Endothelial cell of umbilical vein (primary cell): ENCODE data around the gene TMEM205. TPM values are rescaled to one million over a fixed set of nuclear protein-coding genes. Genes with fewer than 3 reads are reported as not detected.

ENCODE experiments used
- BruUV-seq: library from RNA; stranded (reverse); fragments of 400-500 nt; replicated peaks from 2 replicates; lab custom pipeline; 2021; lab: Mats Ljungman, UMichigan
- CTCF ChIA-PET: fragments of 300-600, 350-600 bp; sonication (Branson Sonifier 250); formaldehyde crosslinking; loops from one replicate; lab custom pipeline; 2021; ENCODE audit warnings: antibody characterized with exemption, inconsistent platforms; lab: Charles Lee
- POLR2A ChIA-PET: fragments of 300-600, 350-600 bp; sonication (Branson Sonifier 250); formaldehyde crosslinking; loops from one replicate; lab custom pipeline; 2021; ENCODE audit warnings: antibody characterized with exemption, inconsistent platforms; lab: Charles Lee
- DNase-seq: peaks from one replicate; pipeline ENCODE4 v3.0.0-alpha.2; 2011; ENCODE audit warnings: low read depth, low spot score
- FAIRE-seq: peaks from 2 replicates; lab custom pipeline; 2011; peaks lifted over from hg19 to GRCh38; lab: Jason Lieb, UNC
- H2AFZ ChIP-seq: 2 replicates; pipeline ENCODE4 v1.6.0; 2012; ENCODE audit warnings: low read depth, low read length, control low read depth, inconsistent platforms
- H3K27ac ChIP-seq: 2 replicates; pipeline ENCODE4 v1.5.1; 2011; ENCODE audit warnings: low read depth, mild to moderate bottlenecking, control low read depth, low read length, moderate library complexity; ENCODE audit not compliant: insufficient read depth
- H3K27me3 ChIP-seq, 2 experiments: 2 replicates each; pipeline versions ENCODE4 v1.6.0 to v1.6.1; 2011; ENCODE audit warnings: low read length in 2 of 2, mixed read lengths in 1 of 2; ENCODE audit not compliant: control insufficient read depth in 2 of 2, insufficient read depth in 2 of 2
- H3K36me3 ChIP-seq, 2 experiments: 2 replicates in 1 of 2; 3 replicates in 1 of 2; pipeline ENCODE4 v1.5.1; 2011; ENCODE audit warnings: low read length in 2 of 2, mild to moderate bottlenecking in 1 of 2, moderate library complexity in 1 of 2; ENCODE audit not compliant: control insufficient read depth in 2 of 2, insufficient read depth in 2 of 2; ENCODE audit errors: extremely low read depth in 1 of 2
- H3K4me1 ChIP-seq: 3 replicates; pipeline ENCODE4 v1.5.1; 2011; ENCODE audit warnings: mild to moderate bottlenecking, low read length; ENCODE audit not compliant: control insufficient read depth, insufficient read depth; ENCODE audit errors: extremely low read depth
- H3K4me2 ChIP-seq: 2 replicates; pipeline ENCODE4 v1.6.1; 2011; ENCODE audit warnings: low read length, control low read depth, mixed read lengths; ENCODE audit not compliant: insufficient read depth
- H3K4me3 ChIP-seq, 3 experiments: fragments of 200-600 bp in 1 of 3; sonication (generic), shearing (Covaris generic) in 1 of 3; replicated peaks in 1 of 3; 2 replicates each; pipeline ENCODE4 v1.5.1; 2011 to 2016; ENCODE audit warnings: control low read depth in 3 of 3, low read length in 3 of 3, mild to moderate bottlenecking in 2 of 3, inconsistent platforms in 1 of 3, low read depth in 1 of 3, moderate library complexity in 1 of 3; ENCODE audit not compliant: insufficient read depth in 1 of 3
- H3K79me2 ChIP-seq: 2 replicates; pipeline ENCODE4 v1.6.0; 2012; ENCODE audit warnings: low read length, inconsistent platforms; ENCODE audit not compliant: control insufficient read depth, insufficient read depth
- H3K9ac ChIP-seq: replicated peaks from 2 replicates; pipeline ENCODE3; 2011; ENCODE audit warnings: low read length, control low read depth; ENCODE audit not compliant: insufficient read depth; ENCODE audit errors: extremely low read depth
- H3K9me1 ChIP-seq: replicated peaks from 3 replicates; pipeline ENCODE4 v1.6.0; 2011; ENCODE audit warnings: mild to moderate bottlenecking, low read length; ENCODE audit not compliant: control insufficient read depth, insufficient read depth; ENCODE audit errors: extremely low read depth
- H3K9me3 ChIP-seq: replicated peaks from 2 replicates; pipeline ENCODE4 v1.5.1; 2012; ENCODE audit warnings: low read length, inconsistent platforms; ENCODE audit not compliant: control insufficient read depth, insufficient read depth
- H4K20me1 ChIP-seq: replicated peaks from 2 replicates; pipeline ENCODE3; 2011; ENCODE audit warnings: mild to moderate bottlenecking, low read length; ENCODE audit not compliant: control insufficient read depth, insufficient read depth; ENCODE audit errors: extremely low read depth
- EZH2 ChIP-seq: IDR thresholded peaks from 2 replicates; pipeline ENCODE4 v1.6.1; 2012; ENCODE audit warnings: borderline replicate concordance, low read depth, mild to moderate bottlenecking, moderate library complexity, low read length, inconsistent platforms; ENCODE audit not compliant: severe bottlenecking
- FOS ChIP-seq: IDR thresholded peaks from 2 replicates; pipeline ENCODE4 v1.6.1; 2011; ENCODE audit warnings: mild to moderate bottlenecking, low read length, moderate library complexity, borderline replicate concordance; ENCODE audit not compliant: insufficient read depth
- JUN ChIP-seq: IDR thresholded peaks from 2 replicates; pipeline ENCODE4 v1.6.1; 2011; ENCODE audit warnings: borderline replicate concordance, low read depth; ENCODE audit not compliant: insufficient read length, insufficient read depth
- MYC ChIP-seq: IDR thresholded peaks from one replicate; pipeline ENCODE4 v1.6.1; 2011; ENCODE audit warnings: mild to moderate bottlenecking, low read depth, low read length
- POLR2A ChIP-seq: IDR thresholded peaks from 2 replicates; pipeline ENCODE4 v1.6.1; 2012; ENCODE audit warnings: low read depth, mild to moderate bottlenecking, control low read depth, low read length
- POLR2AphosphoS5 ChIP-seq: IDR thresholded peaks from 2 replicates; pipeline ENCODE4 v1.6.1; 2012; ENCODE audit warnings: low read depth, mild to moderate bottlenecking, control low read depth, low read length, moderate library complexity; ENCODE audit not compliant: insufficient read depth
- dilution Hi-C: fragments of 300-500 bp; cut with MboI; formaldehyde crosslinking; loops from one replicate; pipeline ENCODE4 v1.15.0; 2019; ENCODE audit warnings: low sequenced_read_pairs; ENCODE audit not compliant: extremely low pct_ligation_motif_present
- intact Hi-C: fragments of 100-400 bp; cut with micrococcal nuclease; formaldehyde crosslinking; loops from one replicate; pipeline ENCODE4 v1.10.0; 2022
- polyA plus RNA-seq, 4 experiments: library from polyadenylated mRNA; depleted of rRNA in 3 of 4; stranded (reverse) in 3 of 4; unstranded in 1 of 4; fragments of >200 nt; gene quantifications; 2 replicates each; pipeline versions ENCODE4 v1.2.1 to v1.2.3, GENCODE V29; 2011 to 2012; ENCODE audit warnings: missing spikeins in 1 of 4
- total RNA-seq: library from RNA; stranded (reverse); gene quantifications from 2 replicates; pipeline ENCODE4 v1.2.3, GENCODE V29; 2021

The TMEM205 gene
- total and polyA plus RNA-seq, 2 donors (not counting 3 experiments of a cell fraction or from before 2014, with no cell fraction given): 57.3 to 345 TPM

DNA sequence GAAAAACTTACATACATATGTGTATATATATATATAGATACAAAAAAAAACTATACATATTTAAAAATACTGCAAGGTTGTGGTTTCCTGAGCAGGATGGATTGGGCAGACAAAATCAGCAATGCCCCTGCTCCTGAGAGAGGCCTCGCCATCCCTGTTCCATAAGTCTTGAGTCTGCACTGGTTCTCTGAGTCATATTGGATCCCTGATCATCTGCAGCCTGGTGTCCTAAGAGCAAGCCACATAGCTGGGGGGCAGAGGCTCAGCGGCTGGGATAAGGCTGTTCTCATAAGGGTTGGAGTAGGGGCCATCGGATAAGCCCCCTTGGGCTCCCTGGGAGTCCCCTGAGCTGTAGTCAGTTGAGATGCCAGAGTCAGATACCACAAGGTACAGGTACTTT, 31.7 kb upstream of the TMEM205 start:
- peaks cover 44% of the 10 kb centered on the region for H3K4me1 ChIP-seq
- no peak overlapping the region for H3K9ac ChIP-seq
- no peak for TF ChIP-seq POLR2AphosphoS5
- no peak for TF ChIP-seq EZH2
- no peak for TF ChIP-seq POLR2A
- H3K4me3 ChIP-seq: no peak overlapping the region
- H3K4me2 ChIP-seq: no peak overlapping the region
- no peaks in the 10 kb centered on the region for H3K36me3 ChIP-seq
- no peaks in the 10 kb centered on the region for H3K9me3 ChIP-seq
- no peaks in the 10 kb centered on the region for H3K9me1 ChIP-seq
- ChIA-PET POLR2A (interaction anchor here (0.5 to 0.7 kb wide), 2 partner anchors 33 to 84 kb away, joined by 3 to 4 read pairs; no protein-coding TSS in a partner anchor), CTCF (interaction anchor here (0.8 to 2.4 kb wide), 9 partner anchors 9 to 105 kb away, joined by 3 to 22 read pairs (median 4); partner anchors contain the start of genes ODAD3 and PRKCSH)
- H2AFZ ChIP-seq: no peak overlapping the region
- no peak overlapping the region for H3K27ac ChIP-seq
- no peak for FAIRE-seq
- H3K27me3 ChIP-seq: no peaks in the 10 kb centered on the region
- no peak for DNase-seq
- H3K79me2 ChIP-seq: peaks cover 6% of the 10 kb centered on the region
- dilution Hi-C loops: no loop called here
- no peaks in the 10 kb centered on the region for H4K20me1 ChIP-seq
- no TSS peak for BruUV-seq
- intact Hi-C loops: no loop called here

DNA sequence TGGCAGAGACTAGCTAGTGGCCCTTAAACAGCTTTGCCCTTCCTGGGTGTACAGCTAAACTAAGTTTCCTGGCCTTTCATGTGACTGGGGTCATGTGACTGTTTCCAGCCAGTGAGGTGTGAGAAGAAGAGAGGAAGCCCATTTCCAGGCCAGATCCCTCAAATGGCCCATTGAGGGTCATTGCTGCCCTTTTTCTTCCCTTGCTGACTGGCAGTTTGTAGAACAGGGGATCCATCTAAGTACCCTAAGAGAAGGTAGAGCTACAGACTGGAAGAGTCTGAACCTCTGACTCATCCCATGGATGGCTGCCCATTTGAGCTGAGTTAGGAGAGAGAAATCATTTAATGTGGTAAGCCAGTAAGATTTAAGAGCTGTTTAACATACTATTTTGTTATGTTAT, 31.2 kb upstream of the TMEM205 start:
- peaks cover 44% of the 10 kb centered on the region for H3K4me1 ChIP-seq
- no peaks in the 10 kb centered on the region for H3K9me1 ChIP-seq
- intact Hi-C loops: no loop called here
- H4K20me1 ChIP-seq: no peaks in the 10 kb centered on the region
- no peak overlapping the region for H3K9ac ChIP-seq
- dilution Hi-C loops: no loop called here
- H3K36me3 ChIP-seq: no peaks in the 10 kb centered on the region
- H3K27ac ChIP-seq: no peak overlapping the region
- POLR2A ChIA-PET: interaction anchor here (0.7 kb wide), 1 partner anchor 83 kb away, joined by 3 read pairs; no protein-coding TSS in a partner anchor
- BruUV-seq: no TSS peak
- H3K27me3 ChIP-seq: no peaks in the 10 kb centered on the region
- CTCF ChIA-PET: interaction anchor here (0.7 to 2.4 kb wide), 12 partner anchors 9 to 105 kb away, joined by 3 to 22 read pairs (median 4); partner anchors contain the start of genes CCDC159, ODAD3, PRKCSH and TMEM205
- H3K79me2 ChIP-seq: peaks cover 6% of the 10 kb centered on the region
- TF ChIP-seq MYC (no peak), JUN (peak; percentile 20), FOS (peak; percentile 66)
- H3K4me3 ChIP-seq: no peak overlapping the region
- no peak overlapping the region for H3K4me2 ChIP-seq
- H2AFZ ChIP-seq: no peak overlapping the region
- DNase-seq (peak; percentile 50), FAIRE-seq (peak; percentile 70)
- H3K9me3 ChIP-seq: no peaks in the 10 kb centered on the region
